Measurements from ENCODE around the gene SMC1B.

SMC1B gene

GRCh38 chr22:45318168-45318557, 95.2 kb downstream of the SMC1B start:
- no peak overlapping the region for H3K4me3 ChIP-seq (ENCODE audit: insufficient read depth, low read length, poor library complexity, severe bottlenecking)
- TF ChIP-seq CTCF (IDR thresholded peaks at IDR 0.05; ENCODE audit: insufficient read depth, low read length, poor library complexity, severe bottlenecking): no peak
- no peak for TF ChIP-seq EZH2phosphoT487 (conservative IDR thresholded peaks at IDR 0.05; ENCODE audit: low read length)
- peaks cover 18% of the 10 kb centered on the region for H3K79me2 ChIP-seq (ENCODE audit: insufficient read depth, low read length)
- no peaks in the 10 kb centered on the region for H3K36me3 ChIP-seq (ENCODE audit: low read length)
- no peaks in the 10 kb centered on the region for H3K9me2 ChIP-seq (replicated peaks; ENCODE audit: insufficient read depth, low read length)
- H2AFZ ChIP-seq (ENCODE audit: low read depth, low read length, severe bottlenecking): peak overlapping the region; percentile 34
- peak overlapping the region; percentile 46 for H3K27ac ChIP-seq (ENCODE audit: low read depth, low read length)
- H3K9ac ChIP-seq (ENCODE audit: low read length): peak overlapping the region; percentile 8; the same call in 1 of the 2 replicates
- H3K9me3 ChIP-seq (ENCODE audit: insufficient read depth, low read length): no peaks in the 10 kb centered on the region
- no peaks in the 10 kb centered on the region for H4K20me1 ChIP-seq (ENCODE audit: low read depth, low read length)
- H3F3A ChIP-seq (ENCODE audit: insufficient read depth): peaks cover 6% of the 10 kb centered on the region; the same call in 1 of the 2 replicates
- peak overlapping the region; percentile 40 for H3K4me2 ChIP-seq (ENCODE audit: low read depth, low read length, poor library complexity, severe bottlenecking)
- no peaks in the 10 kb centered on the region for H3K27me3 ChIP-seq (ENCODE audit: low read length)

GRCh38 chr22:45317551-45318167, 95.7 kb downstream of the SMC1B start:
- H3K4me2 ChIP-seq (ENCODE audit: low read depth, low read length, poor library complexity, severe bottlenecking): peak overlapping the region; percentile 40
- H3K9me2 ChIP-seq (replicated peaks; ENCODE audit: insufficient read depth, low read length): no peaks in the 10 kb centered on the region
- no peaks in the 10 kb centered on the region for H3K36me3 ChIP-seq (ENCODE audit: low read length)
- no peaks in the 10 kb centered on the region for H3K9me3 ChIP-seq (ENCODE audit: insufficient read depth, low read length)
- no peaks in the 10 kb centered on the region for H4K20me1 ChIP-seq (ENCODE audit: low read depth, low read length)
- no peak for TF ChIP-seq EZH2phosphoT487 (conservative IDR thresholded peaks at IDR 0.05; ENCODE audit: low read length)
- no peak for TF ChIP-seq CTCF (IDR thresholded peaks at IDR 0.05; ENCODE audit: insufficient read depth, low read length, poor library complexity, severe bottlenecking)
- H3F3A ChIP-seq (ENCODE audit: insufficient read depth): peaks cover 6% of the 10 kb centered on the region; the same call in 1 of the 2 replicates
- H2AFZ ChIP-seq (ENCODE audit: low read depth, low read length, severe bottlenecking): no peak overlapping the region
- peak overlapping the region; percentile 46 for H3K27ac ChIP-seq (ENCODE audit: low read depth, low read length)
- peaks cover 18% of the 10 kb centered on the region for H3K79me2 ChIP-seq (ENCODE audit: insufficient read depth, low read length)
- H3K27me3 ChIP-seq (ENCODE audit: low read length): no peaks in the 10 kb centered on the region
- H3K9ac ChIP-seq (ENCODE audit: low read length): peak overlapping the region; percentile 8; the same call in 1 of the 2 replicates
- no peak overlapping the region for H3K4me3 ChIP-seq (ENCODE audit: insufficient read depth, low read length, poor library complexity, severe bottlenecking)

GRCh38 chr22:45316796-45317526, 96.4 kb downstream of the SMC1B start:
- no peak overlapping the region for H3K27ac ChIP-seq (ENCODE audit: low read depth, low read length)
- H3K4me3 ChIP-seq (ENCODE audit: insufficient read depth, low read length, poor library complexity, severe bottlenecking): no peak overlapping the region
- H2AFZ ChIP-seq (ENCODE audit: low read depth, low read length, severe bottlenecking): no peak overlapping the region
- H3K9me3 ChIP-seq (ENCODE audit: insufficient read depth, low read length): no peaks in the 10 kb centered on the region
- no peaks in the 10 kb centered on the region for H3K36me3 ChIP-seq (ENCODE audit: low read length)
- H3K9me2 ChIP-seq (replicated peaks; ENCODE audit: insufficient read depth, low read length): no peaks in the 10 kb centered on the region
- no peaks in the 10 kb centered on the region for H3K27me3 ChIP-seq (ENCODE audit: low read length)
- peaks cover 6% of the 10 kb centered on the region; the same call in 1 of the 2 replicates for H3F3A ChIP-seq (ENCODE audit: insufficient read depth)
- H4K20me1 ChIP-seq (ENCODE audit: low read depth, low read length): no peaks in the 10 kb centered on the region
- peaks cover 18% of the 10 kb centered on the region for H3K79me2 ChIP-seq (ENCODE audit: insufficient read depth, low read length)
- no peak for TF ChIP-seq EZH2phosphoT487 (conservative IDR thresholded peaks at IDR 0.05; ENCODE audit: low read length)
- no peak overlapping the region for H3K9ac ChIP-seq (ENCODE audit: low read length)
- no peak overlapping the region for H3K4me2 ChIP-seq (ENCODE audit: low read depth, low read length, poor library complexity, severe bottlenecking)

- no peak overlapping the region for H2AFZ ChIP-seq (ENCODE audit: low read depth, low read length, severe bottlenecking)
- H3K4me3 ChIP-seq (ENCODE audit: insufficient read depth, low read length, poor library complexity, severe bottlenecking): no peak overlapping the region
- H3K27ac ChIP-seq (ENCODE audit: low read depth, low read length): no peak overlapping the region
- no peaks in the 10 kb centered on the region for H3K27me3 ChIP-seq (ENCODE audit: low read length)
- peaks cover 6% of the 10 kb centered on the region; the same call in 1 of the 2 replicates for H3F3A ChIP-seq (ENCODE audit: insufficient read depth)
- no peaks in the 10 kb centered on the region for H4K20me1 ChIP-seq (ENCODE audit: low read depth, low read length)
- H3K79me2 ChIP-seq (ENCODE audit: insufficient read depth, low read length): peaks cover 23% of the 10 kb centered on the region
- no peak for TF ChIP-seq EZH2phosphoT487 (conservative IDR thresholded peaks at IDR 0.05; ENCODE audit: low read length)
- no peak for TF ChIP-seq CTCF (IDR thresholded peaks at IDR 0.05; ENCODE audit: insufficient read depth, low read length, poor library complexity, severe bottlenecking)
- H3K9me2 ChIP-seq (replicated peaks; ENCODE audit: insufficient read depth, low read length): no peaks in the 10 kb centered on the region
- H3K4me2 ChIP-seq (ENCODE audit: low read depth, low read length, poor library complexity, severe bottlenecking): no peak overlapping the region
- H3K9ac ChIP-seq (ENCODE audit: low read length): no peak overlapping the region
- no peaks in the 10 kb centered on the region for H3K36me3 ChIP-seq (ENCODE audit: low read length)
- no peaks in the 10 kb centered on the region for H3K9me3 ChIP-seq (ENCODE audit: insufficient read depth, low read length)
These were observed 98.6 kb downstream of the SMC1B start for GRCh38 chr22:45314786-45315185.

Data from SU-DHL-6 (cell line).